ENCODE results near the gene ZIC3. TPM values are rescaled to one million over a fixed set of nuclear protein-coding genes. Genes with fewer than 3 reads are reported as not detected.

The ZIC3 gene
- total RNA-seq: 25.2 TPM

GRCh38 chrX:137565921-137566745 lies at the start of gene ZIC3:
Gene ZIC3 (plus strand): TSS chrX:137566127. CDS start chrX:137566692, 565 bp downstream.

